Lower leg skin (tissue), 4 donors: Measurements from ENCODE around the gene TBC1D3I. TPM values are rescaled to one million over a fixed set of nuclear protein-coding genes. Genes with fewer than 3 reads are reported as not detected.
"Not testable (repeated sequence)": the region's sequence is repeated elsewhere in the genome, so short reads cannot be mapped to it uniquely, and the experiment has no call there.

Experiments used
- DNase-seq, 2 donors: peaks; one replicate each; pipeline ENCODE4 v3.0.0-alpha.2; 2019; ENCODE audit warnings: low spot score in 2 of 2
- H3K4me3 ChIP-seq: fragments of 200-600 bp; sonication (generic); 2 replicates; pipeline ENCODE4 v1.5.1; 2017; ENCODE audit warnings: mild to moderate bottlenecking, low read depth; ENCODE audit not compliant: poor library complexity, severe bottlenecking
- WGBS, 2 donors: methylation state at CpG; one replicate each; pipeline ENCODE4 v1.1.5; 2018; 5-methylcytosine and 5-hydroxymethylcytosine counted together
- intact Hi-C: fragments of 100-400 bp; cut with DNase I; formaldehyde crosslinking; loops from one replicate; pipeline ENCODE4 v1.15.0; 2023; ENCODE audit warnings: low total_unique reads
- total RNA-seq, 4 donors: library from RNA; depleted of rRNA; stranded (reverse); fragments of >200 nt; gene quantifications; one replicate each; pipeline ENCODE4 v1.1.0, GENCODE V29; 2016

TBC1D3I gene
- total RNA-seq, result 1 to 10 TPM in 1 of 4 donors, under 1 TPM in 1, not detected in 2; 0.34 to 1.5 TPM

DNA sequence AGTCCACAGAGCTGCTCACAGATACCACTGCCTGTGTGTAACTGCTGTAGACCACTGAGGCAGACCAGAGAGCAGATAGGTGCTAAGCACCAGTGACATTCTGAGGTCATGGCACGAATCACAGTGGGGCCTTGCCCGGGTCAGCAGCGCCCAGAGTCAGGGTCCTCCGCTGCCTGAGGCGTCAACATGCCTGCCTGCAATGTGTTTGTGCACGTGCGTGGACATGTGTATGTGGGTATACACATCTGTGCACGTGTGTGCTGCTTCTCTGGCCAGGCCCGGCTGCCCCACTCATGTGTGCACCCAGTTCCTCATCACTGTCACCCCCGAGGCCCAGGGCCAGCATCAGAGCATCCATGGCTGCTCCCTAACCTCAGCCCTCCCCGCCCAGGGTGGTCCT is at the start of gene TBC1D3I:
TBC1D3I (minus strand) TSS at position 101 of the 400 bp plus-strand sequence. CDS start 1,585 bp downstream, outside the sequence.
- intact Hi-C loops, DNase-seq, H3K4me3 ChIP-seq: not testable (repeated sequence)
- no CpG with 5 or more reads among the region's 11 CpGs for WGBS, 2 donors

DNA sequence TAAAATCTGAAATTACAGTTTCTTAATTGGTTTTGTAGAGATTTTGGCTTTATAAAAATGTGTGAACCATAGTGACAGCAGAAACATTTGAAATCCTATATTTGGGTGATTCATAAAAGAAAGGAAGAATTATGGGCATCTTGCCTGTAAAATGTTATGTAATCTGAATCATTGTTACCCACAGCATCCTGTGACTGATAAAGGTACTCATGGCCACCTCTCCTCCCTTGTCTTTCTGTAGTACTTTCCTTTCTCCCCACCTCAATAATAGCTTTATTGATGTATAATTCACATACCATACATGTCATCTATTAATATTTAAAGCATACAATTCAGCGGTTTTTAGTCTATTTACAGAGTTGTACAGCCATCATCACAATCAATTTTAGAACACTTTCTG is 30.8 kb upstream of the TBC1D3I start:
- no CpG with 5 or more reads among the region's 1 CpG for WGBS, 2 donors
- H3K4me3 ChIP-seq, DNase-seq, intact Hi-C loops: not testable (repeated sequence)

DNA sequence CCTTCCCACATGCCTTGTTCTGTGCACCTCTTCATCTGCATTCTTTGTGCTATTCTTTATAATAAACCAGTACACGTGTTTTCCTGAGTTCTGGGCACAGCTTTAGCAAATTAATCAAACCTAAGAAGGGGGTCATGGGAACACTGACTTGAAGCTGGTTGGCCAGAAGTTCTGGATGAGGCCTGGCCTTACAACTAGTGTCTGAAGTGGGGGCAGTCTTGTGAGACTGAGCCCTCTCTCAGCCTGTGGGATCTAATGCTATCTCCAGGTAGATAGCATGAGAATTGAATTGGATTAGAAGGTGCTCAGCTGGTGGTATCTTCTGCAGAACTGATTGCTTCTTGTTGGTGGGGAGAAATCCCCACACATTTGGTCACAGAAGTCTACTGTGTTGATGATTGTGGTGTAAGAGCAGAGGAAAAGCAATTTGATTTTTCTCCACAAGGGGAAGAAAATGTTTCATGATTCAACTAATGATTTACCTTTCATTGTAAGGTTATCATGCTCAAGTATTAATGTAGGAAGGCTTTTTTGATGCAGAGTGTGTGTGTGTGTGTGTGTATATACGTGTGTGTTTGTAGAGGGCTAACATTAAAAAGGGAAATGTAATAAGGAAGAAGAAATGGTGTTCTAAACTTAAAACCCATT is 25.7 kb upstream of the TBC1D3I start:
- 17 to 63% methylated on average over 1 of the region's 2 CpGs for WGBS, 2 donors
- H3K4me3 ChIP-seq, DNase-seq, intact Hi-C loops: not testable (repeated sequence)

DNA sequence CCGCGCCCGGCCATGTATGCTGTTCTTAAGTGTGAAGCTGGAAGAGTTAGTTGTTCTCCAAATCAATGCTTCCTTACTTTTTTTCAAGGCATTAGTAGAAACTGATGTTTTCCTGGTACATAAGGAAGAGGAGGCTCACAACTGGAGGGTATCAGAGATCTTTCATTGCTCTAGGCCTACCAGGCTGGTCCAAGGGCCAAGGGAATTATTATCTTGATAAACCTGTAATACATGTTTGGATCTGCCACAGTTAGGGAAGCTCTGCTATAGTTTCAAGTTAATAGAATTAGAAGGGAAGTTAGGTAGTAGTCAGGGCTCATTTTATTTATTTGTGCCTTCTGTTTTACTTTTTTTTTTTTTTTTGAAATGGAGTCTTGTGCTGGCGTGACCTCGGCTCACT is 19.8 kb upstream of the TBC1D3I start:
- DNase-seq, intact Hi-C loops, H3K4me3 ChIP-seq: not testable (repeated sequence)
- 43% methylated on average over 2 of the region's 5 CpGs; no CpG with 5 or more reads in 1 of the 2 donors for WGBS, 2 donors

DNA sequence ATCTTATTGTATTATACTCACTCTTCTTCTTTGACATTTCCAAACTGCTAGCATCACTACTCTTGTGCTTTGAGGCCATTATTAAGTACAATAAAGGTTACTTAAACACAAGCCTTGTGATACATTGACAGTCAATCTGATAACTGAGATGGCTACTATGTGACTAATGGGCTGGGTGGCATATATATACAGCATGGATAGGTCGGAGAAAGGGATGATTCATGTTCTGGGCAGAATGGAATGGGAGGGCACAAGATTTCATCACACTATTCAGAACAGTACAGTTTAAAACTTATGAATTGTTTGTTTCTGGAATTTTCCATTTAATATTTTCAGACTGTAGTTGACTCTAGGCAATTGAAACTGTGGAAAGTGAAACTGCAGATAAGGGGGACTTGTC is 18.9 kb upstream of the TBC1D3I start:
- intact Hi-C loops, DNase-seq, H3K4me3 ChIP-seq: not testable (repeated sequence)
- WGBS, 2 donors, result no CpG with 5 or more reads among the region's 1 CpG

DNA sequence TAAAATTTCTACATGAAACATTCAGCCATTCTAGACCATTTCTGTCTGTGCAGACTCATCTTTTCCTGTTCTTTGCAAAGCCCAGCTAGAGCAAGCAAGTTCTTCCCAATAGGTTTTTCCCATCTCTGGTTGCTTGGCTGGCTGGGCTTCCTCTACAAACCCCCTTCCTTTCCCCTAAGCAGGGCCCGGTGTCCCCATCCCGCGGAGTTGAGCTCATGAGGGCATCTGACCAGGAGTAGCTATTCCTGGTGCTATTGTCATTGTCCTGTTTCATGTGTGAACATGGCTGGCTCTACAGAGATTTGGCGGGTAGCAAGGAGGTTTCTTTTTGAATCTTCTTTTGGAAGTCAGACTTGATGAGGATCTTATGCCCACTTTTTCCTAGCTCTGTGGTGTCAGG is 22.3 kb downstream of the TBC1D3I start:
- intact Hi-C loops, result not testable (repeated sequence)

DNA sequence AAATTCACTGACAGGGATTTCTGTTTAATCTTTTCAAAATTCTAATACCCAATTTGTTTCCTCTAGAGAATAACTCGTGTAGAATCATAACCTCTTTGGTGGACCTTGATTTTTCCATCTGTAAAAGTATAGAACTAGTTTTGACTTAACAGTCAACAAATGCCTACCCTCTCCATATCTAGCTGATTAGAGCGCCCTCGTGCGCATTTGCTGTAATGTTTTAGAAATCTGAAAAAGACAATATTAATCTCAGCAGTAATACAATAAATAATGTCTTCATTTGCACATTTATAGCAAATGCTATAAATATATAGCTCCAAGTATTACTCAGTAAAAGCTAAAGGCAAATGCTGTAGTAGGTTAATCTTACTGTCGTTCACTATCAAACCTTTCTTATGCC is 34.7 kb downstream of the TBC1D3I start:
- DNase-seq, H3K4me3 ChIP-seq, intact Hi-C loops: not testable (repeated sequence)
- WGBS, 2 donors, result 50 to 58% methylated on average over 5 of the region's 5 CpGs

More for the DNA sequence above, 22.3 kb downstream of the TBC1D3I start:
- not testable (repeated sequence) for H3K4me3 ChIP-seq, DNase-seq
- WGBS, 2 donors, result 77 to 78% methylated on average over 3 of the region's 4 CpGs

DNA sequence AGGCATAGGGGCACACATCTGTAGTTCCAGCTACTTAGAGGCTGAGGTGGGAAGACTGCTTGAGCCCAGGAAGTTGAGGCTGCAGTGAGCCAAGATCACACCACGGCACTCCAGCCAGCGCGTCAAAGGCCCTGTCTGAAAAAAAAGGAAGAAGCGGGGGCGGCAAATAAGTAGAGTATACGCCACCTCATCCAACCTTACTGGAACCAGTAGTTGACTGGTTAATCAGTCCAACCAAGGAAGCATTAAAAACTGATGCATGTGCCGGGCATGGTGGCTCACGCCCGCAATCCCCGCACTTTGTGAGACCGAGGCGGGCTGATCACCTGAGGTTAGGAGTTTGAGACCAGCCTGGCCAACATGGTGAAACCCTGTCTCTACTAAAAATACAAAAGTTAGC is 41.4 kb downstream of the TBC1D3I start:
- H3K4me3 ChIP-seq, intact Hi-C loops, DNase-seq: not testable (repeated sequence)
- WGBS, 2 donors, result 89 to 91% methylated on average over 12 of the region's 12 CpGs

DNA sequence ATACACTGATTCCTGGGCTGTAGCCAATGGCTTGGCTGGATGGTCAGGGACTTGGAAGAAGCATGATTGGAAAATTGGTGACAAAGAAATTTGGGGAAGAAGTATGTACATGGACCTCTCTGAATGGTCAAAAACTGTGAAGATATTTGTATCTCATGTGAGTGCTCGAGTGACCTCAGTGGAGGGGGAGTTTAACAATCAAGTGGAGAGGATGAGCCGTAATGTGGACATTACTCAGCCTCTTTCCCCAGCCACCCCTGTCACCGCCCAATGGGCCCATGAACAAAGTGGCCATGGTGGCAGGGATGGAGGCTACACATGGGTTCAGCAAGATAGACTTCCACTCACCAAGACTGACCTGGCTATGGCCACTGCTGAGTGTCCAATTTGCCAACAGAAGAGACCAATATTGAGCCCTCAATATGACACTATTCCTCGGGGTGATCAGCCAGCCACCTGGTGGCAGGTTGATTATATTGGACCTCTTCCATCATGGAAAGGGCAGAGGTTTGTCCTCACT is 42.7 kb downstream of the TBC1D3I start:
- 87 to 90% methylated on average over 4 of the region's 4 CpGs for WGBS, 2 donors
- DNase-seq, intact Hi-C loops, H3K4me3 ChIP-seq: not testable (repeated sequence)

DNA sequence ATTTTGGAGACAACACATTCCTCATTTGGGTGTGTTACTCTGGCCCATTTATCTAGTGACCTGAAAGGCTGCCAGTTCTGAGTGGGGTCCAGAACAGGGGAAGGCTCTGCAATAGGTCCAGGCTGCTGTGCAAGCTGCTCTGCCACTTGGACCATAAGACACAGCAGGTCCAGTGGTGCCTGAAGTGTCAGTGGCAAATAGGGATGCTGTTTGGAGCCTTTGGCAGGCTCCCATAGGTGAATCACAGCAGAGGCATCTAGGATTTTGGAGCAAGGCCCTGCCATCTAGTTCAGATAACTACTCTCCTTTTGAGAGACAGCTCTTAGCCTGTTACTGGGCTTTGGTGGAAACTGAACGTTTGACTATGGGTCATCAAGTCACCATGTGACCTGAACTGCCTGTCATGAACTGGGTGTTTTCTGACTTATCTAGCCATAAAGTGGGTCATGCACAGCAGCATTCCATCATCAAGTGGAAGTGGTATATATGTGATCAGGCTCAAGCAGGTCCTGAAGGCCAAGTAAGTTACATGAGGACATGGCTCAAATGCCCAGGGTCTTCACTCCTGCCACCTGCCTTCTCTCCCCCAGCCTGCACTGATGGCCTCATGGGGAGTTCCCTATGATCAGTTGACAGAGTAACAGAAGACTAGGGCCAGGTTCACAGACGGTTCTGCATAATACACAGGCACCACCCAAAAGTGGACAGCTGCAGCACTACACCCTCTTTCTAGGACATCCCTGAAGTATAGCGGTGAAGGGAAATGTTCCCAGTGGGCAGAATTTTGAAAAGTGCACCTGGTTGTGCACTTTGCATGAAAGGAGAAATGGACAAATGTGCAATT is 43.4 kb downstream of the TBC1D3I start:
- 71 to 74% methylated on average over 3 of the region's 3 CpGs for WGBS, 2 donors
- DNase-seq, H3K4me3 ChIP-seq, intact Hi-C loops: not testable (repeated sequence)

DNA sequence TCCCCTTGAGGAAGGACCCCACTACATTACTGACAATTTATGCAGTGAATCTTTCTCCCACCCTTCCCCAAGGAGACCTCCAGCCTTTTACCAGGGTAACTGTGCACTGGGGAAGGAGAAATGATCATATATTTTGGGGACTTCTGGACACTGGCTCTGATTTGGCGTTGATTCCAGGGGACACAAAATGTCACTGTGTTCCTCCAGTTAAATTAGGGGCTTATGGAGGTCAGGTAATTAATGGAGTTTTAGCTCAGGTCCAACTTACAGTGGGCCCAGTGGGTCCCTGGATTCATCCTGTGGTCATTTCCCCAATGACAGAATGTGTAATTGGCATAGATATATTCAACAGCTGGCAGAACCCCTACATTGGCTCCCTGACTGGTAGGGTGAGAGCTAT is 44.8 kb downstream of the TBC1D3I start:
- 91 to 94% methylated on average over 1 of the region's 1 CpG for WGBS, 2 donors
- intact Hi-C loops, H3K4me3 ChIP-seq, DNase-seq: not testable (repeated sequence)

DNA sequence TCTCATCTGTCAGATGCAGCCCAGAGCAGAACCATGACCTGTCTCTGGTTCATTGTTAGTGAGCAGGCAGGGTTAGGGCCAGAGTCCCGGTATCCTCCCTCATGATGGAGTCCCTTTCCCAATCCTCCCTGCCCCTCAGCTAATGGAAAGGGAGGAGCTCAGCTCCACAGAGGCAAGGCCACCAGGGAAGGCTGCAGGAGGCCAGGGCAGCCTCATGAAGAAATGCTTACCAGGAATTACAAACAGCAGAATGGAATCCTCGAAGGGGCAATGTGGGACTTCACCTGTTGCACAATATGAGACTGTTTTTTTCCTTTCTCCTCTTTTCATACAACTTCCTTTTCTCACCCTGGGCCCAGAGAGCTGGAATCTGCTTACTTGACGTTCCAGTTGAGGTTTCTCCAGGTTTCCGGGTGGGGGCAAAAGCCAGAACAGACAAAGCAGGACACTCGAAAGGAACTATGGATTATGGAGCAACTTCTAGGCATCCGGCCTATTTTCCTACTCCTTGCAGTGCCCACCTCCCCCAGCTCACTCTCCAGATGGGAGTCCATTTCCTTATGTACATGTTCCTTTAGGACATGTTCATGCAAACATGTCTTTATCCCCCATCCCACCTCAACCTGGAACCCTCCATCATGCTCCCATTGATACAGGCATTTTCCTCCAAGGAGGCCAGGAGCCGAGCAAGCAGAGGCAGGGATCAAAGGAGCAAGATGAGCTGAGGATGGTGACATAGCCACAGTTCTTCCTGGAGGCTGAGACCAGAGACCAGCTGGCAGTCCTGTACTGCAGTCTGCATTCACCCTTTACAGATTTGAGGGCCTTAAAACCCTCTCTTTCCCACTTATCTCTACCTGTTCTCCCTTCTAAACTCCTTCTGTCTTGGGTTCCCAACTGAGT is 48.7 kb downstream of the TBC1D3I start:
- intact Hi-C loops, DNase-seq, H3K4me3 ChIP-seq: not testable (repeated sequence)
- 78 to 80% methylated on average over 7 of the region's 7 CpGs for WGBS, 2 donors
